NT2/D1 (cell line): ENCODE data around the gene FRMPD4.

Experiments used
- DNase-seq: peaks from one replicate; pipeline ENCODE4 v3.0.0-alpha.2; 2011; ENCODE audit warnings: low read depth, low spot score
- H3K27me3 ChIP-seq: 2 replicates; pipeline ENCODE4 v1.6.0; 2011; ENCODE audit warnings: mild to moderate bottlenecking; ENCODE audit not compliant: insufficient read length, insufficient read depth
- H3K36me3 ChIP-seq: 2 replicates; pipeline ENCODE4 v1.6.1; 2011; ENCODE audit warnings: mild to moderate bottlenecking, low read length, mixed read lengths; ENCODE audit not compliant: insufficient read depth, insufficient read length
- H3K4me1 ChIP-seq: 2 replicates; pipeline ENCODE4 v1.5.1; 2011; ENCODE audit not compliant: insufficient read depth, insufficient read length
- H3K4me3 ChIP-seq: 2 replicates; pipeline ENCODE4 v1.5.1; 2011; ENCODE audit warnings: low read depth; ENCODE audit not compliant: insufficient read length
- H3K9ac ChIP-seq: 2 replicates; pipeline ENCODE4 v1.6.0; 2011; ENCODE audit warnings: low read depth; ENCODE audit not compliant: insufficient read length
- H3K9me3 ChIP-seq: 2 replicates; pipeline ENCODE4 v1.5.1; 2011; ENCODE audit warnings: mild to moderate bottlenecking, low read length; ENCODE audit not compliant: insufficient read depth
- SUZ12 ChIP-seq: IDR thresholded peaks from 2 replicates; pipeline ENCODE4 v1.6.1; 2011; ENCODE audit not compliant: insufficient read length, insufficient read depth; ENCODE audit errors: extremely low read depth
- YY1 ChIP-seq: IDR thresholded peaks from 2 replicates; pipeline ENCODE4 v1.6.1; 2011; ENCODE audit not compliant: insufficient read length, insufficient read depth
- ZNF274 ChIP-seq: IDR thresholded peaks from 2 replicates; pipeline ENCODE4 v1.6.1; 2011; ENCODE audit warnings: mild to moderate bottlenecking, low read depth, low read length

The FRMPD4 gene

DNA sequence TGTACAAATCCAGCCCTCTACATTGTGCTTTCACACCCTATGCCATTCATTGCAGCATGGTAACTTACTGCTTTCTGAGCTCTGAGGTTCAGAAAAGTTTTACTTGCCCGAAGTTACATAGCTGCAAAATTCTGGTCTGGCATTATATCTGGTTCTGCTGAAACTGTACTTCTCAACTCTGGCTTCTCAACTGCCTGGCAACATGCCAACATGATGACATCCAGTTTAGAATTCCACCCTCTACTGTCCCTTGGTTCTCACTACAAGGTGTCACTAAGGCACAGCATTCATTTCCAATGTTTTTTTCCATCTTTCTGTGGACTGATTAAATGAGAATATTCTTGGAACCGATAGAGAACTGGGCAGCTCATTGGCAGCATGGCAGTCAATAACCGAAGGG, 410.1 kb downstream of the FRMPD4 start:
- Histone ChIP-seq H3K27me3 (no peaks in the 10 kb centered on the region), H3K9ac (no peak overlapping the region), H3K4me1 (no peaks in the 10 kb centered on the region), H3K9me3 (no peaks in the 10 kb centered on the region), H3K4me3 (no peak overlapping the region), H3K36me3 (no peaks in the 10 kb centered on the region)
- no peak for DNase-seq
- TF ChIP-seq SUZ12, result no peak
- TF ChIP-seq YY1, result no peak
- TF ChIP-seq ZNF274, result no peak

DNA sequence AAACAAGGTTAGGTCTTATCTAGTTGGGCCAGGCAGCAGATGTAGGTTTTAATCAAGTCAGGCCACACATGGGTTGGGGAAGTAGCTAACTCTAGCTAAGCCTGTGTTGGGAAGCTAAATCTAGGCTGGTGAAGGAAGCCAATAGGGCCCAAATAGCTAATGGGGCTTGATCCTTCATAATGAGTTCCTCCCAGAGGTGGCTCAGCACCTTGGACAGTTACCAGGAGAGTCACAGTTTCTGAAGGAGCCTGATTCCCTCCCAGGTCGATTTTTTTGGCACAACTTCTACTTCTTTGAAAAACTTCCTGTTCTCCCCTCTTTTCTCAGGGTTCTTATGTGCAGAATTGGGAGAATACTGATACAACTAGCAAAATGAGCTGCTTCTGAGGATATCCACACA, 410.5 kb downstream of the FRMPD4 start:
- TF ChIP-seq SUZ12 (no peak), ZNF274 (no peak), YY1 (no peak)
- no peaks in the 10 kb centered on the region for H3K36me3 ChIP-seq
- no peak overlapping the region for H3K9ac ChIP-seq
- H3K9me3 ChIP-seq, result no peaks in the 10 kb centered on the region
- no peaks in the 10 kb centered on the region for H3K27me3 ChIP-seq
- DNase-seq, result no peak
- H3K4me3 ChIP-seq, result no peak overlapping the region
- no peaks in the 10 kb centered on the region for H3K4me1 ChIP-seq

DNA sequence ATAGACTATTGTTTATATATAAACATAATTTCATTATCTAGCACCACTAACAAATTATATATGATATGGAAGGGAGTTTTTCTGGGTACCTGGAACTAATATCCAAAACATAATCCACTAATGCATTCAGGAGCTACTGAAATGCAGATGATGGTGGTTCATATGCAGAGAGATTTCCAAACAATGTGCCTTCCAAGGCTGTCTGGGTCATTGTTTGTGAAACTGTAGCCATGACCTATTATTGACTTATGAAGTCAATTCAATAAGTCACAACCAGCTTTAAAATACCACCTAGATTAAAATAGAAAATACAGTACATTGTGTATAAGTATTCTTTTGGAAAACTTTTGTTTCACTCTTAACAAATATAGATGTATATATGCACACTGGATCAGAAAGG, 415.9 kb downstream of the FRMPD4 start:
- Histone ChIP-seq H3K27me3 (no peaks in the 10 kb centered on the region), H3K9ac (no peak overlapping the region), H3K4me1 (no peaks in the 10 kb centered on the region), H3K4me3 (no peak overlapping the region), H3K36me3 (no peaks in the 10 kb centered on the region), H3K9me3 (no peaks in the 10 kb centered on the region)
- no peak for TF ChIP-seq YY1
- TF ChIP-seq ZNF274, result no peak
- no peak for TF ChIP-seq SUZ12
- no peak for DNase-seq

DNA sequence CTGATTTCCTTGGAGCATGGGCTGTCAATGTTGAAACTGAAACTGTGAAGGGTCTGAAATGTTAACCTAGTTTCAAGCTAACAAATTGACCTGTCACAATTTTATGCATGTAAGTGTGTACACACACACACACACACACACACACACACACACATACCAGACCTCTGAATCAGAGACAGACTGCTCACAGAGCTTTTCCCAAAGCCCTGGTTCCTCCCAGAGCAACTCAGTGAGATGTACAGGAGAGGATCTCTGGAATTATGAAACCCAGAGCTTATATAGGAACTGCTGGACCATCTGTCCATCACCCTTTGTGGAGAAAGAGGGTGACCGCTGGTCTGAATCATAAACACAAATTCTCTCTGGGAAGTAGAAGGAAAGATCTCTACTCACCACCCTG, 424.8 kb downstream of the FRMPD4 start:
- H3K4me3 ChIP-seq, result no peak overlapping the region
- no peak overlapping the region for H3K9ac ChIP-seq
- no peaks in the 10 kb centered on the region for H3K36me3 ChIP-seq
- no peaks in the 10 kb centered on the region for H3K4me1 ChIP-seq
- no peaks in the 10 kb centered on the region for H3K9me3 ChIP-seq
- H3K27me3 ChIP-seq, result no peaks in the 10 kb centered on the region
- TF ChIP-seq SUZ12 (no peak), ZNF274 (no peak), YY1 (no peak)
- DNase-seq, result no peak

DNA sequence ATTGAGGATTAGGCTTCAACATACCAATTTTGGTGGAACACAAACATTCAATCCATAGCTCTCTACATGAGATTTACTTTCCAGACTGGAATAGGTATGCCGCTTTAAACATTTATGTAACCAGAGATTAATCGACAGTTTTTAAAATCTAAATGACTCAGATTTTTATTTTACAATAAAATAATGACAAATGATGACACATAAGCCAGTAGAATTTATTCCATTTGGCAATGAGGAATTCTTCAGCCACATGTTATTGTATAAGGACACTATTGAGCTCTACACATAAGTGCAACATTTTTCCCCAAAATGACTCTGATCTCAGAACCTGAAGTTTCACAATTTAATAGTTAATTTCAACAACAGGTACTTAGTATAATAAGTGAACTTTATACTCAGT, 425.9 kb downstream of the FRMPD4 start:
- Histone ChIP-seq H3K36me3 (no peaks in the 10 kb centered on the region), H3K4me3 (no peak overlapping the region), H3K27me3 (no peaks in the 10 kb centered on the region), H3K4me1 (no peaks in the 10 kb centered on the region), H3K9ac (no peak overlapping the region), H3K9me3 (peaks cover 6% of the 10 kb centered on the region; the same call in 1 of the 2 replicates)
- DNase-seq, result no peak
- no peak for TF ChIP-seq YY1
- TF ChIP-seq SUZ12, result no peak
- no peak for TF ChIP-seq ZNF274

DNA sequence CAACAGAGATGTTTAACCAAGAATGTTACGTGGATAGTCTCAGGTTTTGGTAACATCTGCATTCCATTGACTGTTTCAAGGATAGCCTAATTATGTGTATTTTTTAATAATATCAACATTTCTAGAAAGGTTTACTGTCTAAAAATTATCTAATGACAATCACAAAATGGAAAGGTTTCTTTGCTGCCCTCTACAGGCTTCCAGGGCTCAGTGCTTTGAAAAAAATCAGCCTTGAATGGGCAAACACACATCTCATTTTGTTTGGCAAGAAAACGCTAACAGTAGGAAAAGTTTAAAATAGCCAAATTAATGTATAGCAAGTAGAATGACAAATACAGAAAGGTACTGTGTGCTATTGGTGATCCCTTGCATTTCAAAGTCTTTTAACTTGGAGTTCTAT, 429.6 kb downstream of the FRMPD4 start:
- DNase-seq, result no peak
- TF ChIP-seq ZNF274 (no peak), YY1 (no peak), SUZ12 (no peak)
- no peaks in the 10 kb centered on the region for H3K27me3 ChIP-seq
- peaks cover 6% of the 10 kb centered on the region; the same call in 1 of the 2 replicates for H3K9me3 ChIP-seq
- H3K36me3 ChIP-seq, result no peaks in the 10 kb centered on the region
- H3K9ac ChIP-seq, result no peak overlapping the region
- no peaks in the 10 kb centered on the region for H3K4me1 ChIP-seq
- H3K4me3 ChIP-seq, result no peak overlapping the region

DNA sequence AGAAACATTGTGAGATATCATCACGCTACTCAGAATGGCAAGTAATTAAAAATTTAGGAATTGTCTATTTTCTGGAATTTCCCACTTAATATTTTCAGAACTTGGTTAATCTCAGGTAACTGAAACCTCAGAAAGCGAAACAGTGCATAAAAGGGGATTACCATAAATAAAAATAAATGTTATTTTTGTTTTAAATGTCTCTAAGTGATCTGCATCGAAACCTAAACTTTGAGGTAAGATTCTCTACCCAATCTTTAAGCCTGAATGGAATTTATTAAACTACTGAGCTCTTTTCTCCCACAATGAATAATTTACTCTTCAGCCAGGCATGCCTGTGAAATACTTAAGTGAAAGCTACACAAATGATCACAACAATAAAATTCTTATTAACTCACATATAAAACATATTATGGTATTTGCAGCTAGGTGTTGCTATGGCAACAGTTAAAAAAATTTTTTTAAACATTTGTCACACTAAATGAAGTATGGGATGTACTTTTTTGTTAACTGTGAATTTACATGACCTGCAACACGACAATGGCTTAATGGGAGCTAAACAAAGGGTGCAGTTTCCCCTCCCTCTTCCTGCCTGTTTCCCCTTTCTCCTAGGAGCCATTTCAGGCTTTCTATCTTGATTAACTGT, 432.7 kb downstream of the FRMPD4 start:
- no peak for DNase-seq
- no peak for TF ChIP-seq YY1
- no peak for TF ChIP-seq SUZ12
- TF ChIP-seq ZNF274, result no peak
- no peak overlapping the region for H3K9ac ChIP-seq

DNA sequence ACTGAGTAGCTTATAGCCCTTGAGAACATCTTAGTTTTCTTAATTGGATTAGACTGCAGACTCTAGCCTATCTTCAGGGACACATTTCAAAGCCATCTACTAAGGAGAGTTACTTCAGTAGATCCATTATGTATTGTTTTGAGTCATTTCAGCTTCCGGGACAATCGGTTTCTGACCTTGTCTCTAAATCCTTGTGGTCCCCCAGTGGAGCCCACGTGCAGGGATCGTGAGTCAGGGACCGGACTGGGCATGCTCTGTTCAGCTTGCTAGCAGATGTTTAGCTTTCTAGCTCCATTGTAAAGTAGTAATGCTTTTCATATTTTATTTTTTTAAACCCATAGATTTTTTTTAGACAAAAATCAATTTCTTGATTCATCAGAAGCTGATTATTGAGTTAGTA, 441.0 kb downstream of the FRMPD4 start:
- no peaks in the 10 kb centered on the region for H3K4me1 ChIP-seq
- no peak for TF ChIP-seq SUZ12
- TF ChIP-seq YY1, result no peak
- no peak for TF ChIP-seq ZNF274
- H3K9ac ChIP-seq, result no peak overlapping the region
- no peak overlapping the region for H3K4me3 ChIP-seq
- H3K27me3 ChIP-seq, result no peaks in the 10 kb centered on the region
- no peaks in the 10 kb centered on the region for H3K9me3 ChIP-seq
- DNase-seq, result no peak
- no peaks in the 10 kb centered on the region for H3K36me3 ChIP-seq

More for the DNA sequence above, 432.7 kb downstream of the FRMPD4 start:
- no peaks in the 10 kb centered on the region for H3K27me3 ChIP-seq
- H3K9me3 ChIP-seq, result peaks cover 6% of the 10 kb centered on the region; the same call in 1 of the 2 replicates
- H3K4me3 ChIP-seq, result no peak overlapping the region
- no peaks in the 10 kb centered on the region for H3K4me1 ChIP-seq
- H3K36me3 ChIP-seq, result no peaks in the 10 kb centered on the region
